Neutrophil (primary cell): ENCODE measurements around the gene TRERF1.

Experiments
- H3K27ac ChIP-seq: fragments of 200-600 bp; sonication (generic); 2 replicates; pipeline ENCODE4 v1.5.1; 2016; ENCODE audit warnings: mild to moderate bottlenecking, moderate library complexity
- H3K27me3 ChIP-seq: fragments of 200-600 bp; sonication (generic); 2 replicates; pipeline ENCODE4 v1.6.0; 2016; ENCODE audit warnings: mild to moderate bottlenecking
- H3K36me3 ChIP-seq: fragments of 200-600 bp; sonication (generic); 2 replicates; pipeline ENCODE4 v1.5.1; 2017
- H3K4me1 ChIP-seq, 2 experiments: fragments of 200-600 bp in 1 of 2; sonication (generic) in 1 of 2; 1 replicate in 1 of 2; 2 replicates in 1 of 2; pipeline versions ENCODE4 v1.5.1 to v1.6.1; 2013 to 2016; ENCODE audit warnings: low read depth in 1 of 2, low read length in 1 of 2, mild to moderate bottlenecking in 1 of 2, moderate library complexity in 1 of 2; ENCODE audit not compliant: control insufficient read depth in 1 of 2, insufficient read depth in 1 of 2
- H3K4me3 ChIP-seq, 2 experiments: fragments of 200-600 bp in 1 of 2; sonication (generic) in 1 of 2; 1 replicate in 1 of 2; 2 replicates in 1 of 2; pipeline ENCODE4 v1.5.1; 2013 to 2016; ENCODE audit warnings: low read depth in 1 of 2, low read length in 1 of 2, mild to moderate bottlenecking in 1 of 2, moderate library complexity in 1 of 2
- H3K9me3 ChIP-seq: fragments of 200-600 bp; sonication (generic); 2 replicates; pipeline ENCODE4 v1.5.1; 2016
- TF ChIP-seq, protein P1 (sequence below): fragments of 200-600 bp; sonication (generic); IDR thresholded peaks from 2 replicates; pipeline ENCODE4 v1.5.1; 2016; ENCODE audit warnings: antibody characterized with exemption

Gene TRERF1

DNA sequence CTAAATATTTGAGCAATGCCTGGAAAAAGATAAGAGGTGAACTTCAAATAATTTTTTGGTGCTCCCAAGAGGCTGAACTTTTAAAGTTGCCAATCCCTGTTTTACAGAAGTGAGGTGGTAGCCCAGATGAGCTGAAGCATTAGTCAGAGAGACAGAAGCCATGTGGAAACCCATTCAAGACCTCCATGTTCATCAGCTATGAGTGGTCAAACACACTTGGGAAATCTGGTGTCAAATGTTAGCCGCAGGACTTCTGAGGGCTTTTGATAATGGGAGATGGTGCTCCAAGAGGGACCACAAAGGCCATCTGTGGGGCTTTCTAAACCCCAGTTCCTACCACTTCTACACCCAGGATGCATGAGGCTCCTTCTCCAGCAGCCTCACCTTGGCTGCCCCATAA lies 156.5 kb downstream of the TRERF1 start:
- Histone ChIP-seq H3K9me3 (no peaks in the 10 kb centered on the region), H3K36me3 (peaks cover 2% of the 10 kb centered on the region), H3K4me1 (peaks cover 9 to 23% of the 10 kb centered on the region in 2 experiments), H3K27me3 (no peaks in the 10 kb centered on the region), H3K4me3 (no peak overlapping the region), H3K27ac (no peak overlapping the region)
- TF ChIP-seq, protein P1, sequence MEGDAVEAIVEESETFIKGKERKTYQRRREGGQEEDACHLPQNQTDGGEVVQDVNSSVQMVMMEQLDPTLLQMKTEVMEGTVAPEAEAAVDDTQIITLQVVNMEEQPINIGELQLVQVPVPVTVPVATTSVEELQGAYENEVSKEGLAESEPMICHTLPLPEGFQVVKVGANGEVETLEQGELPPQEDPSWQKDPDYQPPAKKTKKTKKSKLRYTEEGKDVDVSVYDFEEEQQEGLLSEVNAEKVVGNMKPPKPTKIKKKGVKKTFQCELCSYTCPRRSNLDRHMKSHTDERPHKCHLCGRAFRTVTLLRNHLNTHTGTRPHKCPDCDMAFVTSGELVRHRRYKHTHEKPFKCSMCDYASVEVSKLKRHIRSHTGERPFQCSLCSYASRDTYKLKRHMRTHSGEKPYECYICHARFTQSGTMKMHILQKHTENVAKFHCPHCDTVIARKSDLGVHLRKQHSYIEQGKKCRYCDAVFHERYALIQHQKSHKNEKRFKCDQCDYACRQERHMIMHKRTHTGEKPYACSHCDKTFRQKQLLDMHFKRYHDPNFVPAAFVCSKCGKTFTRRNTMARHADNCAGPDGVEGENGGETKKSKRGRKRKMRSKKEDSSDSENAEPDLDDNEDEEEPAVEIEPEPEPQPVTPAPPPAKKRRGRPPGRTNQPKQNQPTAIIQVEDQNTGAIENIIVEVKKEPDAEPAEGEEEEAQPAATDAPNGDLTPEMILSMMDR: no peak

DNA sequence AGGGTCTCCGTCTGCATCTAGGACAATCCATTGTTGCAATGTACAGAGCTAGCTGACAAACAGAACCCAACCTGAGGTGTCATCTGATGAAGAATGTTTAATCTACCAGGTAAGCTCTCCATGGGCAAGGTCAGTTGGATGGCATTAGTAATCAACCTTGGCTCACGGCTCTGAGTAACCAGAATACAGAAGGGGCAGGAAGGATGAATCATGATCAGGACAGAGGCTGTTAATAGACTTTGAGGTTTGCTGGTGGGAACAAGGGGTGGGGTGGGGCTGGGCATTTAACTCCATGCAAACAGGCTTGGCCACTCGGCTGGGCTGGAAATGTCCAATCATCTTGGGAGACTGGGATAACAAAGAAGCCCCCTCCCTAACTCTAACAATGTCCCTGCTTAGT lies 157.0 kb downstream of the TRERF1 start:
- Histone ChIP-seq H3K27ac (no peak overlapping the region), H3K4me1 (peaks cover 9 to 23% of the 10 kb centered on the region in 2 experiments), H3K4me3 (no peak overlapping the region), H3K27me3 (no peaks in the 10 kb centered on the region), H3K9me3 (no peaks in the 10 kb centered on the region), H3K36me3 (peaks cover under 1% of the 10 kb centered on the region)
- TF ChIP-seq, protein P1: no peak

DNA sequence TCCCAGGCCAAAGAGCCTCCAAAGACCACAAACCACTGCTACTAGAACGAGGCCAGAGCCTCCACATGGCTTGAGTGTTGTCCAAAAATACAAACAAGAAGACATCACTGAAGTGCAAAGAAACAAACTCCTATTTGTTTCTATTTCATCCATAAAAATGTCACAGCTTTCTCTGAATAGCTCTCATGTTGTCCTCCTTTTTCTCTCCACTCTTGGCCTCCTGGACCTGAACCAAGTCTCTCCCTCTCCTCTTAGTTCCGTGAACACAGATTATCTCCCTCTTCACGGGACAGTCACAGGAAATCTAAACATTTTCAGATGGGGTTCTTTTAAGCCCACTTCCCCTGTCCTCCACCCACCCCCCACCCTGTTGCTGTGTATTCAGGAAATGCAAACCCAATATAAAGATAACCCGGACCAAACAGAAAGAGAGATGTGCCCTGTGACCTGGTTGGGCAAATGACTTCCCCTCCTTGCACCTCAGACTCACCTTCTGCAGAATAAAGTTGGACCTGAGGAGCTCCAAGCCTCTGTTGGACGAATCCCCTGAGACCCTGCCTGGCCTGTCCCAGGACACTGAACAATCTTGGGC lies 158.2 kb downstream of the TRERF1 start:
- TF ChIP-seq, protein P1: no peak
- Histone ChIP-seq H3K9me3 (no peaks in the 10 kb centered on the region), H3K4me3 (no peak overlapping the region), H3K36me3 (no peaks in the 10 kb centered on the region), H3K27ac (peak overlapping the region; percentile 54), H3K27me3 (no peaks in the 10 kb centered on the region), H3K4me1 (peaks cover 9 to 23% of the 10 kb centered on the region in 2 experiments)

DNA sequence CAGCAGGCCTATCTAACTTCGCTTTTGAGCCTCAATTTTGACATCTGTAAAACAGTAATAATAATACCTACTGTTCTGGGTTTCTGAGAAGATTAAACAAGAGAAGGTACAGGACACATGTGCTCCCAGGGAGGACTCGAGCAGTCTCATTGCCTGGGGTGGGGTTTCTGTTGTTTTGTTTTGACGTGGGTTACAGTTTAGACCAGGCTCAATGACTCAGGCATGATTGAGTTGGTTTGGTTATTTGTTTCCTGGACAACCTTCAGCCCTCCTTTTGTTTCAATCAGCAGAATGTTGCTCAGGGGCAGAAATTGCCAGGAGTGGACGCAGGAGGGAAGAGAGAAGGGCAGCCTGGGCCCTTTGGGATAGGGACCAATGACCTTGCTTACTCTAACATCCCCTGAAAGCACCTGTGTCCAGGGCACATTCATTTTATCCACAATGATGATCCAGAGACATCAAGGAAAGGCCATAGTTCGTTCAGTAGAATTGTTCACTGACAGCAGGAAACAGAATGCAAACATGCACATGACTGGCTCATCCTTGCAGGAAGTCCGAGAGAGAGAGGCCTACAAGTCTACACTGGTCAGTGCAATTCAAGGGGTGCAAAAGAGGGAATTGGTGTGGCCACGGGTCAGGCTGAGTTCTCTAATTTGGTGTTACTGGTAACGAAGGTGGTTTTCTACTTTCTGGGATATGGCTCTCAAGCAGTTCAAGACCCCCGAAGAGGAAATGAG lies 159.6 kb downstream of the TRERF1 start:
- Histone ChIP-seq H3K36me3 (no peaks in the 10 kb centered on the region), H3K27me3 (no peaks in the 10 kb centered on the region), H3K27ac (peak overlapping the region; percentile 54), H3K4me3 (no peak overlapping the region), H3K9me3 (no peaks in the 10 kb centered on the region), H3K4me1 (peaks cover 15 to 23% of the 10 kb centered on the region in 2 experiments)
- TF ChIP-seq, protein P1: no peak

DNA sequence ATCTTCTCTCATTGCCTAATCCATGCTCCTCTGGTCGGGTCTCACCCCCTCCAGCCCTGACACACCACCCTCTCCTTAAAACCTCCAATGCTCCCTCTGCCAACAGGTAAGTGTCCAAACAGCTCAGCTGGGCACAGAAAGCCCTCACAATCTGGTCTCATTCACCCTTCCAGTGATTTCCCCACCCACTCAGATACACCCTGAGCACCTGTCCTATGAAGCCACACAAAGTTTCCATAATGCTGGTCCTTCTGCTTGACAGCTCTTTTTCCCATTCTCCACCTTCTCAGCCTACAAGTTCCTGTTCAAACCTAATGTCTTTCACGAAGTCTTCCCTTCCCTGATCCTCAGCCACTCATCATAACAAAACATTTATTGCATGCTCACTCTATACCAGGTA lies 164.0 kb downstream of the TRERF1 start:
- no peaks in the 10 kb centered on the region for H3K9me3 ChIP-seq
- H3K4me1 ChIP-seq: peaks cover 6 to 7% of the 10 kb centered on the region in 2 experiments
- H3K27ac ChIP-seq: no peak overlapping the region
- TF ChIP-seq, protein P1: no peak
- H3K4me3 ChIP-seq: no peak overlapping the region
- H3K27me3 ChIP-seq: no peaks in the 10 kb centered on the region
- no peaks in the 10 kb centered on the region for H3K36me3 ChIP-seq
